Measurements from ENCODE around the gene PNLIPRP3.

Gene PNLIPRP3

GRCh38 chr10:116421815-116422214, 5.8 kb upstream of the PNLIPRP3 start:
- in situ Hi-C loops (cut with HindIII; ENCODE audit: low pct_unique_long_range_greater_than_20kb, low sequenced_read_pairs) = no loop called here
- DNase-seq (ENCODE audit: low read depth in 1 of 2, low spot score in 1 of 2) = no peak
- no peak for TF ChIP-seq JUND (IDR thresholded peaks at IDR 0.05; ENCODE audit: low read depth)

DNA sequence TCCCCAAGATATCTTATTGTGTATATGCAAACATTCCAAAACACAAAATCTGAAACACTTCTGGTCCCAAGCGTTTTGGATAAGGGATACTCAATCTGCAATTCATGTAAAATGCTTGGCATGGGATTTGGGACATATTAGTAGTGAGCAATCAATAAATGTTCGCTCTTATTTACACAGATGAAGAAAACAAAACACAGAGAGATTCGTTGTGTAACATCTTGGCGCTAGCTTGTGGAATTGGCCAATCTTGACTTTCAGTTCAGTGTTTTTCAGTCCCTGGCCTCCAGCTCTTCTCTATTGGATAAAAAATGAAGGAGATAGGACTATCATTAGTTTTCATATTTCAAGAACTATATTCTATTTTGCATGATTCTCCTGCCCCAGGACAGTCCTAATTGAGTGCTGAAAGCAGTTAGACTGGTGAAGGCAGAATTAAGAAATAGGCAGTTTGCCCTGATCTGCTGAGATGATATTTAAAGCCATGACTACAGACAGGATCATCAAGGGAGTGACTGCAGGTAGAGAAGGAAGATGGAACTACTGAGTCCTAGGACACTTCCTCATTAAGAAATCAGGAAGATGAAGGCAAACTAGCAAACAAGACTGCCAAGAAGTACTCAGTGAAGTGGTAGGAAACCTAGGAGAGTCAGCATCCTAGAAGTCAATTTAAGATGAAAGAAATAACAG, 1.8 kb downstream of the PNLIPRP3 start:
- TF ChIP-seq JUND (IDR thresholded peaks at IDR 0.05; ENCODE audit: low read depth) = no peak
- in situ Hi-C loops (cut with HindIII; ENCODE audit: low pct_unique_long_range_greater_than_20kb, low sequenced_read_pairs) = no loop called here
- DNase-seq (ENCODE audit: low read depth in 1 of 2, low spot score in 1 of 2) = no peak

DNA sequence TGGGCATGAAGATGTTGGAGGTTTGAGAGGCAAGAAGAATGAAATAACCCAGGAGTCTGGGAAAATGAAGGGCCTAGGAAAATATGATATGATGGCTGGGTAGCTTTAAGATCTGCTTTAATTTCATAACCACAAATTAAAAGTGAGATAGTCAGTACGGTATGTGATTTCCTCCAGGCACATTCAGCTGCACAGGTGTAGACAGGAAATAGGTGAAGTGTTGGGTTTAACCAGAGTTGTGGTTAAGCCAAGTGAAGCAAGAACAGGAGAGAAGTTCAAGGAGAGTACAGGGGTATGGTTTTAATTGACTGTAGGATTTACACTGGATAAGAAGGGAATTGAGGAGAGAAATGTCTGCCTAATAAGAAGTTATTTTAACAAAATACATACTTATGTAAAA, 2.6 kb downstream of the PNLIPRP3 start:
- no peak for DNase-seq (ENCODE audit: low read depth in 1 of 2, low spot score in 1 of 2)
- in situ Hi-C loops (cut with HindIII; ENCODE audit: low pct_unique_long_range_greater_than_20kb, low sequenced_read_pairs) = no loop called here

DNA sequence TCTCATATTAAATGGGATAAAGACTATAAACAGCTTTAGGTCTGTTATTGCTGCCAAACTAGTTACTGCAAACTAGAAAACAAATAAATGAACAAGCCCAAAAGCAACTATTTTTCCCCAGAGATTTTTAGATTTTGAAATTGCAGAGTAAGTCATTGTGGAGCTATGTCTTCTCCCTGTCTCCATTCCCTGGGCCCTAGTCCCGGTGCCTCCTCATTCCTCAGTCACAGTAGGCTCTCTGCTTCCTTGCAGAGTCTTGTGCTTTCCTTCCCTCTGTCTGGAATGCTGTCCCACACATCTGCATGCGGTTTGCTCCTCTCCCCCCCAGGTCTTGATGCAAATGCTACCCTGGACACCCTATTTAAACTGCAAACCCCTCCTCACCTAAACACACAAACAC, 4.0 kb downstream of the PNLIPRP3 start:
- in situ Hi-C loops (cut with HindIII; ENCODE audit: low pct_unique_long_range_greater_than_20kb, low sequenced_read_pairs) = no loop called here
- DNase-seq (ENCODE audit: low read depth in 1 of 2, low spot score in 1 of 2) = no peak
- no peak for TF ChIP-seq JUND (IDR thresholded peaks at IDR 0.05; ENCODE audit: low read depth)

More for the DNA sequence above, 2.6 kb downstream of the PNLIPRP3 start:
- TF ChIP-seq JUND (IDR thresholded peaks at IDR 0.05; ENCODE audit: low read depth) = no peak

- in situ Hi-C loops (cut with HindIII; ENCODE audit: low pct_unique_long_range_greater_than_20kb, low sequenced_read_pairs) = no loop called here
- no peak for DNase-seq (ENCODE audit: low read depth in 1 of 2, low spot score in 1 of 2)
- TF ChIP-seq JUND (IDR thresholded peaks at IDR 0.05; ENCODE audit: low read depth) = no peak
Measured at GRCh38 chr10:116437076-116437692, 9.5 kb downstream of the PNLIPRP3 start.

DNA sequence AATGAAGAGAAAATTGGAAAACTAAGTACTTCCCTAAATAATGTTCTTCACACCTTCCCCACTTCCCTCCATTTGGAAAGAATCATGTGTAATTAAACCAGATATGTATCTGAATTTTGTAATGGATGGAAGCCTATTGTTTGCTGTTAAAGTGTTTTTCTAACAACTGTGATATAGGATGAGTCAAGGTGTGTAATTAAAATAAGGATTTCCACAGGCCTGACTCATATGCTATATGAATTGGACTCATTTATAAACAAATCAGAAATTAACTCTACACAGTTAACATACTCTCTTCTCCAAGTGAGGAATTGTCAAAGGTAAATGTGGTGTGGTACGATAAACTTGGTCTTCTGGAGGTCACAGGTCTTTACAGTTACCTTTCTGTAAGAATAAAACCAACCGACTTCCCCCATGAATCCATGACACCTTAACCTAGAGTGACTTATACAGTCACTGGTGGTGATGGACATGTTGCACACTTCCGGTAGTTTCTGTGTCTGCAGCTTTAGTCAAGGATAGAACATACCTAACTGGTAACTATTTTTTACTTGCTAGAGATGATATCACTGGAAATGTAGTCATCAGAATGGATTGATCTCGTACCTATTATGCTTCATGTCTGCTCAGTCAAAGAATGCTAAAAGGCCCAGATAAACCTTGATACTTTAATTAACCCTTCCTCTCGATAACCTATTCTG, 12.8 kb downstream of the PNLIPRP3 start:
- in situ Hi-C loops (cut with HindIII; ENCODE audit: low pct_unique_long_range_greater_than_20kb, low sequenced_read_pairs) = no loop called here
- no peak for DNase-seq (ENCODE audit: low read depth in 1 of 2, low spot score in 1 of 2)
- no peak for TF ChIP-seq JUND (IDR thresholded peaks at IDR 0.05; ENCODE audit: low read depth)

GRCh38 chr10:116444527-116445142, 17.0 kb downstream of the PNLIPRP3 start:
- TF ChIP-seq JUND (IDR thresholded peaks at IDR 0.05; ENCODE audit: low read depth) = no peak
- DNase-seq (ENCODE audit: low read depth in 1 of 2, low spot score in 1 of 2) = peak in 1 of 2 experiments; percentile 33
- in situ Hi-C loops (cut with HindIII; ENCODE audit: low pct_unique_long_range_greater_than_20kb, low sequenced_read_pairs) = no loop called here

- in situ Hi-C loops (cut with HindIII; ENCODE audit: low pct_unique_long_range_greater_than_20kb, low sequenced_read_pairs) = no loop called here
- no peak for TF ChIP-seq JUND (IDR thresholded peaks at IDR 0.05; ENCODE audit: low read depth)
- DNase-seq (ENCODE audit: low read depth in 1 of 2, low spot score in 1 of 2) = no peak
Measured at GRCh38 chr10:116450861-116451260, 23.2 kb downstream of the PNLIPRP3 start.

GRCh38 chr10:116451711-116452337, 24.2 kb downstream of the PNLIPRP3 start:
- TF ChIP-seq JUND (IDR thresholded peaks at IDR 0.05; ENCODE audit: low read depth) = no peak
- DNase-seq (ENCODE audit: low read depth in 1 of 2, low spot score in 1 of 2) = no peak
- in situ Hi-C loops (cut with HindIII; ENCODE audit: low pct_unique_long_range_greater_than_20kb, low sequenced_read_pairs) = no loop called here

DNA sequence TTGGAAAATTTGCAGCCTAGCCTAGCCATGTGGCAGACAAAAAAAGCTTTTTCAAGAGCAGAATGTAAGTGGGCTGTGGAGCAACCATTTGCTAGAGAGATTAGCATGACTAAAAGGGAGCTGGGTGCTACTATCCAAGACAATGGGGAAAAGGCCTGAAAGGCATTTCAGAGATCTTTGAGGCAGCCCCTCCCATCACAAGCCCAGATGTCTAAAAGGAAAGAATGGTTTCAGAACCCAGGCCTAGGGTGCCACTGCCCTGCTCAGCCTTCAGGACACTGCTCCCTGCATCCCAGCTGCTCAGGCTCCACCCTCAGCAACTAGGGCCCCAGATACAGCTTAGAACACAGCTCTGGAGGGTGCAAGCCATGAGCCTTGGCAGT, 24.7 kb downstream of the PNLIPRP3 start:
- no peak for TF ChIP-seq JUND (IDR thresholded peaks at IDR 0.05; ENCODE audit: low read depth)
- in situ Hi-C loops (cut with HindIII; ENCODE audit: low pct_unique_long_range_greater_than_20kb, low sequenced_read_pairs) = no loop called here
- no peak for DNase-seq (ENCODE audit: low read depth in 1 of 2, low spot score in 1 of 2)

GRCh38 chr10:116457488-116457887, 29.8 kb downstream of the PNLIPRP3 start:
- in situ Hi-C loops (cut with HindIII; ENCODE audit: low pct_unique_long_range_greater_than_20kb, low sequenced_read_pairs) = no loop called here
- DNase-seq (ENCODE audit: low read depth in 1 of 2, low spot score in 1 of 2) = no peak
- TF ChIP-seq JUND (IDR thresholded peaks at IDR 0.05; ENCODE audit: low read depth) = no peak

DNA sequence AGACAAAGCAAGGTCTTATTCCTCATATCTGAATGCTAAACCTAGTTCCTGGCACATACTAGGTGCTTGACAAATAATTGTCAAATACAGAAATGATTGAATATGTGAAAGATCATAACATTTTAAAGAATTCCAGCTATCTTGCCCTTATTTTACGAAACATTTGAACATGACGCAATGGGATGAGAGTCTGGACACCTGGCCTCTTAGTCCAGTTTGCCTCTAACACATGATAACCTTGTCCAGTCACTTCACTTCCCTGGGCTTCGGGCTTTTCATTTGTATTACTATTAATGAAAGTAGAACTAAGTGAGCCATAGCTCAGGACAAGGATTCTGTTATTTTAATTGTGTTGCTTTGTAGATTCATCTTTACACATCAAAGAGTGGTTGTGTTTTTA, 32.6 kb downstream of the PNLIPRP3 start:
- in situ Hi-C loops (cut with HindIII; ENCODE audit: low pct_unique_long_range_greater_than_20kb, low sequenced_read_pairs) = no loop called here
- no peak for TF ChIP-seq JUND (IDR thresholded peaks at IDR 0.05; ENCODE audit: low read depth)
- no peak for DNase-seq (ENCODE audit: low read depth in 1 of 2, low spot score in 1 of 2)

Measured in T47D (cell line).